ENCODE results near the gene DGKD.

DNA sequence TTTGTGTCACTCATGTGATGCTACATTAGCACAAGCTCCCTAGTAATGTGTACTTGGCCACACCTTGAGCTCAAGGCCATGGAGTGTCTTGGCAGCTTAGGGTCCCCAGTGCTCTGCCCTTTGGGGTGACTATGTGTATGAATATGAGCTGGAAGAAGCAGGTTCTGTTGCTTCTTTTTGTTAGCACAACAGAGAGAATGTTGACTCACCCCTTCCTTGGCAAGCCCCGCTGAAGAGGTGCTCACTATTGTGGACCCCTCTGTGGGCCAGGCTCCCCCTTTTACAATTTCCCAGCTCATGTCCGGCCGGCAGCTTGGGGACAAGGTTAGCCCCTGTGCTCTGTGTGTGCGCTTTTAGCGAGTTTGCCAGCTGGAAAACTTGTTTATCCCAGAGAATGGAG is 48.1 kb downstream of the DGKD start:
- TF ChIP-seq POLR2A (IDR thresholded peaks at IDR 0.05) (no peak), CTCF (IDR thresholded peaks at IDR 0.05) (no peak), POLR2AphosphoS5 (IDR thresholded peaks at IDR 0.05) (no peak)

Data from gastroesophageal sphincter (tissue), 3 donors.